Glomerular visceral epithelial cell (primary cell): Measurements from ENCODE around the gene NACC2.
A peak's percentile ranks its signal among the peaks of the same experiment; 100 is the strongest.

ENCODE experiments used
- DNase-seq: peaks from one replicate; pipeline ENCODE4 v3.0.0-alpha.2; 2016; ENCODE audit errors: extremely low spot score

Gene NACC2

DNA sequence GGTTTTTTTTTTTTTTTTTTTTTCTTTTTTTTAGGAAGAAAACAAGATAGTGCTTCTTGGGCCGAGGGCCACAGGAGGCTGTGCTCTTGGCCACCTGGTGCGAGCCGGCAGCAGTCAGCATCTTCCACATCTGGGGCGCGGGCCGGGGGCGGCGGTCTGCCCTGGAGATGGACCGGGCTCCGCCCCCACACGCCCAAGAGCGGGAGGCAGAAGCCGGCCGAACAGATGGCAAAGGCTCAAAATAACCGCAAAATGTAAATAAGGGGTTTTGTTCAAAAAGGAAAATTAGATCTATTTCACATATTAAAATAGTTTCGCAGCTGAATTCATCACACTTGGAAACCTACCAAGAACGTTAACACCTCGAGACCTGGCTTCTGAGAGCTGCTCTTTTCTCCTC lies 82.4 kb downstream of the NACC2 start:
- DNase-seq: no peak

DNA sequence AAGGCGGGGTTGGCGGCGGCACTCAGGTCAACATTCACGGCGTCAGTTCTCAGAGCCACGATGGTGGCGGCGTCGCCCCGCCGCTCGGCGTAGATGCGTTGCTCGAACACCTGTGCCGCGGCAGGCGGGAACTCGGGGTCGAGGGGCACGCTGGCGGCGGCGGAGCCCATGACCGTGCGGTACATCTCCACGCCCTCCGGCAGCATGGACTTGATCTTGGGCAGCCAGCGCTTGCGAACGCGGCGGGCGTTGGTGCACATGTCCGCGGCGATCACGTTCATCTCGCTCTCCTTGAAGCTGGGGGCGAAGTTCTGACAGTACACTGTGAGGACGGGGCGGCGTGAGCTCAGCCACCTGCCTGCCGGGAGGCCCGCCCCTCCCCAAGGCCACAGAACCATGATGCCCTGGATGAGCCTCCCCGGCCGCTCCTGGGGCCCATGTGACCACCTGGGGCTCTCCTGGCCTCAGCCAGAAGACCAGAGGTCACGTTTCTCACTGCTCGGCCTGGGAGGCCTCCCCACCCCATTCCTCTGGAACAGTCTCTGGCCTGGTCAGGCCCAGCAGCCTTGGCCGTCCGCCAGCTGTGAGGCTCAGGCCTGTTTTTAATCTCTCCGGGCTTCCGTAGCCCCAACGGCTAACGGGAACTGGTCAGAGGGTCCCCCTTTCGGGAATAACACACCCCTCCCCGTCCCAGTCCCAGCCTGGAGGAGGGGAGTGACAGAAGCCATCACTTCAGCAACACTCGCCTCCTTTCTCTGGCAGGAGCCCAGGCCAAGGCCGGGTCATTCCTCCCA lies 83.2 kb downstream of the NACC2 start:
- no peak for DNase-seq

DNA sequence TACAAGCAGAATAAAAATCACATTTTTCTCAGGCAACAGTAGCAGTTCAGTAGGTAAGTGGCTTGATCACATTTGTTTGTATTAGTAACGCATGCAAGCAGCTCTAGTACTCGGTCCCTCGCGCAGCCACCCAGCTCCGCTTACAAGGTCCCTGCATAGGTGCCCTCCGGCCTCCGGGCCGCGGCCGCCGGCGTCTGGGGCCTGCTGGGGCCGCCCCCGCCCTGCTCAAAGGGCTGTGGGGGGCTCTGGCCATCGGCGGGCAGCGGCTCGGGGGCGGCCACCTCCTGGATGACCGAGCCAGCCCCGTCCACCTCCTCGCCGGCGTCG lies 83.8 kb downstream of the NACC2 start:
- DNase-seq: no peak

DNA sequence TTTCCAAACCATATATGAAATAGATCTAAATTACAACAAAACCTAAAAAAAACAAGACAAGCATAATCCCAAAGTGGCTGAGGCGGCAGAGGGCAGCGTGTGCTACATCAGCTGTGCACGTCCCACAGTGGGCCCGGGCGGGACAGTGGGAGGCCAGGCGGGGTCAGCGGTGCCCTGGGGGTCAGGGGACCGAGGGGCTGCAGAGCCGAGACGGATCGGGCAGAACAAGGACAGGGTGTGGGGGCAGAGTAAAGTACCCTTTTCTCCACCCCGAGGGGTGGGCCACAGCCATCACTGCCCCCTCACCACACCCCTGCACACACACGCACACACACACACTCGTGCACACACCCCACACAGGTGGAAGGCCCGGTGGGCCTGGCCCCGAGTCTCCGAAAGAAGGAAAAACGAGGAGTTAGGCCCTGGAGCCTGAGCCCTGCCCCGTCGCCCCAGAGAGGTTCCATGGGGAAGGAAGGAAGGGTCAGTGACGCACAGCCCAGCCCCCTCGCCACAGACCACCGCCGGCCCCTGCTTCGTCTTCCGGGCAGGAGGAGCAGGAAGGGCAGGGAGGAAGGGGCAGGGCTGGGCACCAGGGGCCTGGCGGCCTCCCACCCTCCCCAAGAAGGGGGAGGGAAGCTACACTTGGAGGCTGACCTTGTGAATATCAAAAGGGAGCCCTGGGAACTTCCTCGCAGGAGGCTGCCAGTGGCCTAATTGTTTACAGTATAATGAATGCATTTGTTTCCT lies 84.3 kb downstream of the NACC2 start:
- DNase-seq: no peak

DNA sequence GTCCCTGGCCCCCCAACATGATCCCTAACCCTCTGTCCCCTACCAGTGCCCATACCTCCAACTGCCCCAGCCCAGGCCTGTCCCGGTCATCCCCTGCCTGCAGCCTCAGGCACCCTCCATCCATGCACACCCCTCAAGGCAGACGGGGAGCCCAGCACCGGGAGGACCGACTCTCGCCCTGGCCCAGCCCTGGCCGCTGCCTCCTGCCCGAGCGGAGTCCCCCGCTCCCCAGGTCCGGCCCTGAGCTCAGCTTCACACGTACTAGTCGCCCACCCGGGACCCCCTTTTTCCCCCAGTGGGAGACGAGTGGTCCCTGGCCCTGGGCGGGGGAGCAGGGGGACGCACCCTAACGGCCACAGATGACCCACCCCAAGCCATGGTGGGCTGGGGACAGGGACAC lies 84.9 kb downstream of the NACC2 start:
- no peak for DNase-seq

DNA sequence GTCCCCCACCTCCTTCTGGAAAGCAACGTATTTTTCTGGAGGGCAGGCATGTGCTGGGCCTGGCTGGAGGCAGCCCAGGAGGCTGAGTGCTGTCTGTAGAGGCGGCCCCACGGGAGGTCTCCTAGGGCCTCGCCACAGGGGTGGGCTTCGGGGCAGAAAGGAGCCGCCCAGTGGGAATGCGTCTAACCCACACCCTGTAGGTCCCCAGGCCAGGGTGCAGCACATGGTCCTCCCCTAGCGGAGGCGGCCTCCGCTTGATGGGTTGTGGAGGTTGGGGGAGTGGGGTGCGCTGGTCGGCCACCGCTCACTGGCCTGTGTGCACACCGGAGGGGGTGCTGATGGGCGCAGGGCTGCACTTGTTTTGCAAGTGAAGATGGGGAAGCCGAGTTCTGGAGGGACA lies 85.6 kb downstream of the NACC2 start:
- DNase-seq: no peak

DNA sequence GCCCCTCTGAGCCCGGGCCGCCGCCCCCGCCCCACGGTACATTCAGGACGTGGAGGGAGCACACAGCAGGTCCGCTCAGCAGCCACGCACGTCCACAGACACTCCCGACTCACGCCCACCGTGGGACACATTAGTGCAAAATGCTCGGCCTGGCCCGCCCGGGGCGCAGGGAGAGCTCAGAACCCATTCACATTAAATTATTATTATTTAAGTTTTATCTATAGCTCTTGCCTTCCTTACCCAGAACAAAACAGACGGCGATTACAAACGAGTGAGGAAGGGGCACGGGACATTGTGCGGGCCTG lies 86.4 kb downstream of the NACC2 start:
- no peak for DNase-seq

DNA sequence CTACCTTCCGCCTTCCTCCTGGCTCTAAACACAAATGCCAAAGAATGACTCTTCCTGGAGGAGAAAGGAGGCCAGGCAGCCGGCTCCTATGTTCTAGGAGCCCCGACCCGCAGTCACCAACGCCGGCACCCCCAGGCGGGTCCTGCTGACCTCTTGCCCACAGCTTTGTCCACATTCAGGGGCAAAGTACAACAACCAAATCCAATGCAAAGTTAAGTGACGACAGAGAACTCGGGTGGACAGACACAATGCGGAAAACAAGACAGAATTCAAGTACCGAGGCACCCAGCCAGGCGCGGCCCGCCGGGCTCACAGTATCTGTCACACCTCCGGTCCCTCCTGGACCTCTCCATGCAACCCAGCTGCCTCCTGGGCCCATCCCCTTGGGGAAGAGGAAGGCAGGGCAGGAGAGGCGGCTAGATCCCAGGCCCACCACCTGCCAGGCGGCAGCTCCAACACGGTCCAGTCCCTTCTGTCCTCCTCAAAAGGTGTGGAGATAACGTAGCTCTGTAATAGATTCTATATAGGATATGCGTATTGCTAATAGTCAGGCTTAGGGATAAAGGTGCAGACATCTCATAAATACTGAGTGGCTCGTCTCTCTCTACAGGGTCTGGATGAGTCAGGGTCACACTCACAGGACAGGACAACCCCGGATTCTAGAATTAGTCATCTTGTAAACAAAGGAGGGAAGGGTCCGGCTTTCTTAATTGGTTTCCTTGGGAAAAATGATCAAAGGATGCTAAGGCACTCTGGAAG lies 87.0 kb downstream of the NACC2 start:
- peak; percentile 28 for DNase-seq

DNA sequence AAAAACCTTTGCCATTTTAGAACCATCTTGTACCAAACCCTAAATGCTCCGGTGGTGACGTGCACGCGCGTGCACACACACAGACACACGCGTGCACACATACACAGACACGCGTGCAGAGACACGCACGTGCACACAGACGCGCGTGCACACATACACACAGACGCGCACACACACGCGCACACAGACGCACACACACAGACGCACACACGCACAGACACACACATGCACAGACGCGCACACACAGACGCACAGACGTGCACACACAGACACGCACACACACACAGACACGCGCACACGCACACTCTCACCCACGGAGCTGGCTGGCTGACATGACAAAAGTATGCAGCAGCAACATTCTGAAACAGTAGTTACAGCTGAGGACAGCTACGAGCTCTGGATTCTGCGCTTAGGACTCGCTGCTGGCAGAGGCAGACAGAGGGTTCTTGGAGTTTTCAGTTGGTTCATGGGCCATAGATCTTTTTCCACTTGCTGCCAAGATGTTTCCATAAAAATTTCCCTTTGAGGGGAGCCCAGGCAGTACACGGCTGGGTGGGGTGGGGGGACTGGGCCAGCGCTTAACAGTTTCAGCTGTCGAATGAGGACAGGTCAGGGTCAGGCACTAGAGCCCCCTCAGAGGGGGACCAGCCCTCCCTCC lies 87.7 kb downstream of the NACC2 start:
- no peak for DNase-seq

DNA sequence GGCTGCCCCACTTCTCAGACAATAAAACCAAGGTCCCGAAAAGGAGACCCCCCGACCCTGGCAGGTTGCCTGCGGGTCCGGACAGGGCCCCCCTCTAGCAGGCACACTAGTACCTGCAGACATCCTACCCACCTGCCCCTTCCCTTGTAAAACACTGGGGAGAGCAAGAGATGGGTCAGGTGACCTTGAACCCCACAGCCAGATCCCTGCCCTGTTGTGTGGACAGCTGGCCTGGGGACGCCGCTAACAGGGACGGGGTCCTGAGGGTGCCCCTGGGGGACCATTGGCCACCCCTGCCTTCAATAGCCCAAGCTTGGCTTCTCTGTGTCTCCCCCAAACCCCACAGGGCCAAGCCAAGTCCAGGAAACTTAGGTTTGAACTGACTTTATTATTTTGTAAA lies 88.9 kb downstream of the NACC2 start:
- DNase-seq: no peak

DNA sequence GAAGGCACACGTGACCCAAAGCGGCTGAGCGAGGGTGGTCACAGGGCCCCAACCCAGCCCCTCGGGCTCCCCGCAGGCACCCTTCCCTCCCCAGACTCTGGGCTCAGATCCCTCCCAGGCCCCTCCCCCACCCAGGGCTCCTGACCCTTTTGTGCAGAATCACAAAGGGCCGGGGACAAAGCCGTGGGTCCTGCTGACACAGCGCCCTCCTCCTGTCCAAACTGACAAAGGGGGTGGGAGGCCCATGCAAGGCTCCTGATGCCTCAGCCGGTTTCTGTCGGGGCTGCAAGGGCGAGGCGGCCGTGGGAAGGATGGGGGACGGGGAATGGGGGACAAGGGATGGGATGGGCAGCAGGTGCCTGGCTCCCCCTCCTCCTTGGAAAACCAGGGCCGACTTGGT lies 90.4 kb downstream of the NACC2 start:
- no peak for DNase-seq

DNA sequence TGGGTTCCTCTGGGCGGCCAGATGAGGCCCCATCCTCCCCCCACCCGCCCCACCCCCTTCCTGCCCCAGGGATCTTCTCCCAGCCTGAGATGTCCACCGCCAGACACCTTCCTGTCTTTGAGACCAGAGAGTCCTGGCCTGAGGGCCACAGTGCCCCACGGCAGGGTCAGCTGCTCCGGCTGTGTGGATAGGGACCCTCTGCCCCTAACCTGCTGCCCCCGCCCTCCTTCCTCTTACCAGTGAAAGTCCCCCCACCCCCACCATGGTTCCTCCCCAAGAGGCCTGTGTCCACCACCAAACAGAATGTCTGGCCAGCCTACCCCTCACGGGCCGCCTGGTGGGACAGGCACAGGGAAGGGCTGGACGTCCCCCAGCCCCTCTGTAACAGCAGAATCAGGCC lies 90.9 kb downstream of the NACC2 start:
- DNase-seq: no peak

DNA sequence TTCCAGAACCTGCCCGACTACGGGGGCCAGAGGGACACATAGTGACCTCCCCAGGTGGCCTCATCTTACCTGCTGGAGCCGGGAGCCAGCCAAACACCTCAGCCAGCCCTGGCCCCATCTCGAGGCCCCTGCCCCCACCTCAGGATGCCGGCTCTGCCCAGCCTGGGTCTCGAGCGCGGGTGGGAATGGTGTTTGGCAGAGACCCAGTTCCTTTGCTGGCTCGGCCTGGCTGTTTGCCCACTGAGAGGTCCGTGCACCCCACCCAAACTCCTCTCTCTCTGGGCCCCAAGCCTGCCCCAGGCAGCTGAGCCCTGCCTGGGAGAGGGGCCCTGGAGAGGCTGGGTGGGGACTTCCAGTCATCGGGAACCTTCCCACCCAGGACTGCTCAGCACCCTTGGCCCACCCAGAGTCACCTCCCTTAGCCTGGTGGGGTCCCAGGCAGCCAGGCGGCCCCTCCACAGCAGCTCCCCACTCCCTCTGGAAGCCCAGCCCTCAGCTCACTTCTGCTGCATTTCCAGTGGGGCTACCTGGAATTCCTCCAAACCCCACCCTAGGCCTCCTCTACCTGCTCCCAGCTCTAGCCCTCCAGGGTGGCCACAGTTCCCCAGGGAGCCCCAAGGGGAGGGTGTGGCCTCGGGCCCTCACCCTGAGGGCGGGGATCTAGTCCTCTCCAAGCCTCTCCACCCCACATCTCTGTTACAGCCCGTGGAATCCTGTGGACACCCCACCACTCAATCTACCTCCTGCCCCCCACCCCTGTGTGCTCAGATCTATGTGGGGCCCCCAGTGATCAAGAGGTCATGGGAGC lies 91.5 kb downstream of the NACC2 start:
- no peak for DNase-seq

DNA sequence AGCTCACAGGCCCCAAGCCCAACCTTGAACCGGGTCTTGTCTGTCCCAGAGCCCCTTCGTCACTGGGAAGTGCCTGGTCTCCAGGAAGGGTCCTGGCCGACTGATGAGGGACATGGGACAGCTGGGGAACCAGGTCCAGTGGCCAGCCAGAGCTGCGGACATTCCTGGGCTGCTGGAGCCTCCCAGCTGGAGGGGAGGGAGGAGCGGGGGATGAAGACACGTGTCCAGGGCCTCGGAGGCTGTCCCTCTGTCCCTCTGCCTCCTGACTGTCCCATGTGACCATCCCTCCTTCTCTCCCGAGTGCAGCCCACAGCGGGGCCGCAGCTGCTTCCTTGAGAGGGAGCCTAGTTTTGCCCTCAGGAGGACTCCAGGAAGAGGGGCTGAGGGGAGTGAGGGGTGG lies 92.2 kb downstream of the NACC2 start:
- no peak for DNase-seq

DNA sequence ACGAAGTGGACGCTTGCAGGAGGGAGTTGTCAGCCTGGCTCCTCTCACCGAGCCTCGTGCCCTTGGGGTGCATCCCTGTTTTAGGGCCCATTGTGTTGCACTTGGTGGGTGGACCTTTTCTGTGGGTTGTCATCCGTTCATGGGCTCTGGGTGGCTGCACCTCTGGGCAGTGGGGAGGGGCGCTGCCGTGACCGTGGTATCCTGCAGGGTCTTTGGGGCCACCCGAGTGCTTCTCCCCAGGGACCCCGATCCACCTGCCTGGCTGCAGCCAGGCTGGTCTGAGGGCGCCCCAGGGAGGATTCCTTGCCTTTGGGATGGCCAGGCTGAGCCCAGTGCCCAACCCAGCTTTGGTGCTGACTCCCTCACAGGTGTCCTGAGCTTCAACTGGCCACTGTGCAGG lies 92.9 kb downstream of the NACC2 start:
- no peak for DNase-seq

DNA sequence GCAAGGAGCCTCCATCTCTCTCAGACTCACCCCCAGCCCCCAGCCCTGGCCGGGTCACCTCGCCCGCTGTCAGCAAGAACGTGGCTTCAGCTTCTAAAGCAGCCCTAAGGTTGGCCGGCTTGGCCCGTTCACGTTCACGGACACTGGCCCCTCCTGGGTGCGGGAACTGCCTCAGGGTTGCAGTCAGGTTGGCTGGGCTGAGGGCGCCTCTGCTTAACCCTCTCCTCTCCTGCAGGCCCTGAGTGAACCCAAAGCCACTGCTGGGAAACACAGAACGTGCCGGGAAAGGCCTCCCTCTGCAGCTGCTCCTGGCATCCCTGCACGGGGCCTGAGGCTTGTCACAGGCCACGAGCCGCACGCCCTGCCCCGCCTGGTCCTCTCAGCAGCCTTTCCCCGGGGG lies 93.9 kb downstream of the NACC2 start:
- DNase-seq: no peak

DNA sequence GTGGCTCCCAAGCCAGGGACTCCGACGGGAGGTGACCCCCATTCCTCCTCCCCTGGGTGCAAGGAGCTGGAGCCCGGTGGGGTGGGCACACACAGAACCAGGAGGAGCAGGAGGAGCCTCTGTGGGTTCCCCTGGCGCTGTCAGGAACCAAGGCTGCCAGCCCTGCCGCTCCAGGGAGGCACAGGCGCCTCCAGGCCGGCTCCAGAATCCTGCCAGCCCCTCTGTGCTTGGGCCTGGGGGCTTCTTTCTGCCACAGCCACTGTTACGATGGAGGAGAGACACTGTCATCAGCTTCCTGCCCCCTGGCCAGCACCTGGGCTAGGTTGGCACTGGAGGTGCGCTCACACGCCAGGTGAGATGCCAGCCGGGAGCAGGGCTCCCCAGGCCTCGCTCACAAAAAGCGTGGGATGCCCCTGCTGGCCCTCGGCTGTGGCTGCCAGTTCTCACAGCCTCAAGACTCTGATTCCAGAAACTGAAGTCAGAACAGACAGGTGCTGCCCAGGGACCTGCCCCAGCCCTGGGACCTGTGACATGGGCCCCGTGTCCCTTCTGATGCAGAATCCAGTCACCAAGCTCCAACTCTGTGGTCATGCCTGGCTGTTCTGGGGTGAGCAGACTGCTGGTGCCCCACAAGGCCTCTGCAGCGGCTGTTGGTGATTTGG lies 96.5 kb downstream of the NACC2 start:
- no peak for DNase-seq

DNA sequence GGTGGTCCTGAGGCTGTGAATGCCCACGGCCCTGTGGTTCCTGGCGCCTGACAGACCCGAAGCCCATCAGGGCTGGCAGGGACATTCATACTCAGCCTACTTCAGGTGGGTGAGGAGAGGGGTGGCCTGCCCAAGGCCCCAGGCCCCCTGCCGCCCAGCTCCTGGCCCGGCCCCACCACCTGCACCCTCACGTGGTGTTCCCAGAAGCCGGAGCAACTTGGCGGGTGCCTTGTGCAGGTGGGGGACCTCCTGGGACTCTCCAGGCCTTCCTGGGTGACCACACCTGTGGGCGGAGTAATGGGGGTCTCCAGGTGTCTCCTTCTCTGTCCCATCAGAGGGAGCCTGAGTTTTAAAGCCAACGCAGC lies 97.1 kb downstream of the NACC2 start:
- no peak for DNase-seq

DNA sequence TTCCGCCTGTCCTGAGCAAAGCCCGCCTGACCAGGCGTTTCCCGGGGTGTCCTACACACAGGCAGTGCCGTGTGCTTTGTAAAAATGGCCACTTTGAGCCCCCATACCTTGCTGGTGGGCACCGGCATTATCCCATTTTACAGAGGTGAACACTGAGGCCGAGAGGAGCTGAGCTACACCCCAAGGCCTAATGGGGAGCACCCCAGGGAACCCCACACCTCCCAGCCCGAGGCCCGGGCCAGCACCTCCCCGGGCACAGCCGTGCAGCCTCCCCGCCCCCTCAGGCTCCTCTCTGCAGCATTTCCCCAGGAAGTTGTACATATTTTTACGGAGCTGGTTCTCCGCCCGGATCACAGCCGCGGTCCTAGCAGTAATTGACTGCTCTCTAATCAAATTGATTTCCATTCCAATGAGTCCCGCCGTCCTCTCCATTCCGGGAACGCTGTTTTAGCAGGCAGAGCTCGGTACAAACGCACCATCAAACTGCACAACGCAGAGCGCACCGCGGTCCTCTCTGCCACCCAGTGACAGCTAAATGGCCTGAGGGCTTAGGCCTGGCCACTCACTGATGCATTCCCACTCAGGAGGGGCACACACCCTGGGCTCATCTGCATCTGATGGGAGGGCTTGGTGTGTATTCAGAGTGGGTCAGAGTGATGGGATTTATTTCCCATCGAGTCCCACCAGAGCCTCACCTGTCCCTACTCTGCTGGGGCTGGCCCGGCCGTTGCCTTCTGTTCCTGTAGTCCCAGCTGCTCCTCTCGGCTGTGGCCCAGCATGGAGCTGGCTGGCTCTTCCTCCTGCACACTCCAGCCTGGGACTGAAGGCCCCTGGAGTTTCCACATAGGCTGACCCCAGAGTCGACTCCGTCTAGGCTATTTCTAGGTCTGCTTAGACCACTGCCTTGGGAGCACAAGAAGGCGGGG lies 97.7 kb downstream of the NACC2 start:
- no peak for DNase-seq

DNA sequence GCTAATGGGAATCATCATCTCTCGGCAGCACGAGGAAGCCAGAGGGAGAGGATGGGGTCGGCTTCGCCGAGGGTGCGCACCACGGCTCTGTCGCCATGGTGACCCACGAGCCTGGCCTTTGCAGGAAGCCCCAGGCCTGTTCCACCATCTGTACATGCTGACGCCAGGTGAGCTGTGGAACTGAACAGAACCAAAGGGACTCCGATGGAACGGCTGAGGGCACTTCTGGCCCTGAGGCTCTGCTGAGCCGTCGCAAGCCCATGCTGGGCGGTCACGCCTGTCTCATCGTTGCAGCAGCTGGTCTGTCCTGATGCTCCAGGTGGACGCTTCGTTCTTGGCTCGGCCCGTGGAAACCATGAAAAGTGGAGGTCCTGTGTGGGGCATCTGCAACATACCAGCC lies 99.3 kb downstream of the NACC2 start:
- DNase-seq: no peak
